Gastroesophageal sphincter (tissue), 4 donors: ENCODE results near the gene CHRND. TPM values are rescaled to one million over a fixed set of nuclear protein-coding genes. Genes with fewer than 3 reads are reported as not detected.

Experiments
- ATAC-seq: fragments of 150-250 bp; one replicate; pipeline ENCODE4 v1.9.1; 2016; ENCODE audit warnings: mild to moderate bottlenecking, moderate library complexity
- H3K27ac ChIP-seq, 4 donors: fragments of 200-600 bp; sonication (generic) in 3 of 4; 1 replicate in 3 of 4; 2 replicates in 1 of 4; pipeline ENCODE4 v1.5.1; 2016 to 2019
- H3K27me3 ChIP-seq: fragments of 200-600 bp; sonication (generic); one replicate; pipeline ENCODE4 v1.5.1; 2019
- H3K36me3 ChIP-seq, 2 donors: fragments of 200-600 bp; sonication (generic); one replicate each; pipeline ENCODE4 v1.5.1; 2019; ENCODE audit warnings: control low read depth in 1 of 2
- H3K4me1 ChIP-seq, 3 donors: fragments of 200-600 bp; sonication (generic); 1 replicate in 2 of 3; 2 replicates in 1 of 3; pipeline ENCODE4 v1.5.1; 2016 to 2019; ENCODE audit warnings: control low read depth in 2 of 3
- H3K4me3 ChIP-seq, 2 donors: fragments of 200-600 bp; sonication (generic); one replicate each; pipeline ENCODE4 v1.5.1; 2019; ENCODE audit warnings: mild to moderate bottlenecking in 1 of 2, moderate library complexity in 1 of 2
- H3K9me3 ChIP-seq, 3 donors: fragments of 200-600 bp; sonication (generic); one replicate each; pipeline ENCODE4 v1.5.1; 2017 to 2019; ENCODE audit warnings: control low read depth in 2 of 3
- CTCF ChIP-seq, 4 experiments: fragments of 200-600 bp in 2 of 4; fragments of 450-650 bp in 2 of 4; sonication (generic) in 1 of 4; IDR thresholded peaks; one replicate each; pipeline ENCODE4 v1.5.1; 2017 to 2019; ENCODE audit warnings: antibody characterized with exemption in 4 of 4, mild to moderate bottlenecking in 2 of 4, moderate library complexity in 2 of 4
- EP300 ChIP-seq: sonication (generic); formaldehyde crosslinking; IDR thresholded peaks from one replicate; pipeline ENCODE4 v1.6.1; 2017; ENCODE audit warnings: antibody characterized with exemption, mild to moderate bottlenecking
- POLR2A ChIP-seq, 2 donors: fragments of 450-650 bp; IDR thresholded peaks; one replicate each; pipeline ENCODE4 v1.6.1; 2017; ENCODE audit warnings: antibody characterized with exemption in 2 of 2, mild to moderate bottlenecking in 2 of 2, moderate library complexity in 1 of 2
- POLR2AphosphoS5 ChIP-seq: sonication (generic); formaldehyde crosslinking; IDR thresholded peaks from one replicate; pipeline ENCODE4 v1.6.1; 2017; ENCODE audit warnings: antibody characterized with exemption
- WGBS, 2 donors: methylation state at CpG; one replicate each; pipeline ENCODE4 v1.1.5; 2018; ENCODE audit warnings: low coverage in 1 of 2; 5-methylcytosine and 5-hydroxymethylcytosine counted together
- total RNA-seq, 4 donors: library from RNA; depleted of rRNA; stranded (reverse); fragments of >200 nt; gene quantifications; one replicate each; pipeline ENCODE4 v1.1.0, GENCODE V29; 2016

CHRND gene
- total RNA-seq, 4 donors from 2014 or later, result not detected

GRCh38 chr2:232580648-232580981, 54.7 kb downstream of the CHRND start:
- TF ChIP-seq POLR2A (IDR thresholded peaks at IDR 0.05), result no peak
- TF ChIP-seq POLR2AphosphoS5, result no peak
- TF ChIP-seq CTCF (IDR thresholded peaks at IDR 0.05), result no peak
- Histone ChIP-seq H3K4me3 (no peak overlapping the region), H3K27me3 (no peaks in the 10 kb centered on the region), H3K9me3 (peaks cover 0 to 11% (median 0%) of the 10 kb centered on the region in 3 donors), H3K36me3 (peaks cover 0 to 71% of the 10 kb centered on the region in 2 donors), H3K4me1 (no peaks in the 10 kb centered on the region), H3K27ac (no peak overlapping the region)
- 93 to 100% methylated on average over 1 to 6 of the region's 6 CpGs for WGBS, 2 donors
- ATAC-seq, result no peak

- Histone ChIP-seq H3K9me3 (peaks cover 0 to 11% (median 0%) of the 10 kb centered on the region in 3 donors), H3K4me1 (no peaks in the 10 kb centered on the region), H3K4me3 (no peak overlapping the region), H3K27ac (no peak overlapping the region), H3K27me3 (no peaks in the 10 kb centered on the region), H3K36me3 (peaks cover 0 to 68% of the 10 kb centered on the region in 2 donors)
- TF ChIP-seq CTCF (IDR thresholded peaks at IDR 0.05) (no peak), POLR2A (IDR thresholded peaks at IDR 0.05) (no peak), EP300 (no peak), POLR2AphosphoS5 (no peak)
- no peak for ATAC-seq
Observed at GRCh38 chr2:232581725-232582124, 55.8 kb downstream of the CHRND start.

- TF ChIP-seq POLR2A (IDR thresholded peaks at IDR 0.05) (no peak), EP300 (no peak), CTCF (IDR thresholded peaks at IDR 0.05) (no peak), POLR2AphosphoS5 (no peak)
- H3K4me3 ChIP-seq, result no peak overlapping the region
- H3K9me3 ChIP-seq, result peaks cover 0 to 11% (median 0%) of the 10 kb centered on the region in 3 donors
- H3K27me3 ChIP-seq, result no peaks in the 10 kb centered on the region
- H3K36me3 ChIP-seq, result peaks cover 0 to 53% of the 10 kb centered on the region in 2 donors
- H3K27ac ChIP-seq, result no peak overlapping the region
- 83 to 97% methylated on average over 2 to 5 of the region's 6 CpGs for WGBS, 2 donors
- peaks cover 0 to 14% (median 6%) of the 10 kb centered on the region in 3 donors for H3K4me1 ChIP-seq
- ATAC-seq, result no peak
Observed at GRCh38 chr2:232584238-232584637, 58.3 kb downstream of the CHRND start.

Other genes starting within 250 kb of the CHRND start
- gene ALPP, start 147.4 kb upstream of the CHRND start, total RNA-seq, result not detected
- not detected for gene ALPG, start 119.3 kb upstream of the CHRND start, total RNA-seq
- not detected for gene ALPI, start 70.0 kb upstream of the CHRND start, total RNA-seq
- gene ECEL1, start 38.3 kb upstream of the CHRND start, total RNA-seq, result 1 to 10 TPM in 2 of 4 donors, not detected in 2; 1.1 to 1.4 TPM
- not detected for gene PRSS56, start 5.8 kb upstream of the CHRND start, total RNA-seq
- gene CHRNG, start 13.5 kb downstream of the CHRND start, total RNA-seq, result not detected
- gene TIGD1, start 24.4 kb downstream of the CHRND start, total RNA-seq, result 1 to 10 TPM; 1.2 to 6.5 (median 2.8) TPM
- gene EIF4E2, start 24.5 kb downstream of the CHRND start, total RNA-seq, result 10 to 100 TPM; 41.6 to 61.6 (median 51.1) TPM
- gene EFHD1, start 107.4 kb downstream of the CHRND start, total RNA-seq, result 10 to 100 TPM in 3 of 4 donors, 1 to 10 TPM in 1; 9.3 to 23.3 (median 17.5) TPM
- gene GIGYF2, start 171.2 kb downstream of the CHRND start, total RNA-seq, result 10 to 100 TPM; 62.6 to 88.3 (median 67.7) TPM